ENCODE data around the gene LASP1NB.

LASP1NB gene

GRCh38 chr17:38886643-38887010, 38.8 kb upstream of the LASP1NB start:
- dilution Hi-C loops (cut with MboI; ENCODE audit: extremely low pct_ligation_motif_present, low sequenced_read_pairs): no loop called here
- H3K4me3 ChIP-seq (replicated peaks in 1 of 3; ENCODE audit: insufficient read depth in 1 of 3, low read depth in 1 of 3, low read length in 3 of 3): no peak overlapping the region
- H3K4me2 ChIP-seq (ENCODE audit: insufficient read depth, low read length): no peak overlapping the region
- BruUV-seq (replicated peaks): no TSS peak
- DNase-seq (ENCODE audit: low read depth, low spot score) (no peak), FAIRE-seq (no peak)
- TF ChIP-seq POLR2A (IDR thresholded peaks at IDR 0.05; ENCODE audit: low read depth, low read length) (no peak), MYC (IDR thresholded peaks at IDR 0.05; ENCODE audit: low read depth, low read length) (no peak)
- CTCF ChIA-PET: interaction anchor here (1.8 kb wide), 1 partner anchor 11 kb away, joined by 5 read pairs; no protein-coding TSS in a partner anchor
- H3K9ac ChIP-seq (replicated peaks; ENCODE audit: extremely low read depth, insufficient read depth, low read length): no peak overlapping the region
- H4K20me1 ChIP-seq (replicated peaks; ENCODE audit: control insufficient read depth, extremely low read depth, insufficient read depth, low read length): no peaks in the 10 kb centered on the region
- H3K36me3 ChIP-seq (ENCODE audit: control insufficient read depth in 2 of 2, extremely low read depth in 1 of 2, insufficient read depth in 2 of 2, low read length in 2 of 2): peaks cover 9 to 50% of the 10 kb centered on the region in 2 experiments
- no peak overlapping the region for H2AFZ ChIP-seq (ENCODE audit: low read depth, low read length)
- POLR2A ChIA-PET: no interaction called here
- H3K79me2 ChIP-seq (ENCODE audit: control insufficient read depth, insufficient read depth, low read length): peaks cover 71% of the 10 kb centered on the region
- H3K9me1 ChIP-seq (replicated peaks; ENCODE audit: control insufficient read depth, extremely low read depth, insufficient read depth, low read length): no peaks in the 10 kb centered on the region
- H3K4me1 ChIP-seq (ENCODE audit: control insufficient read depth, extremely low read depth, insufficient read depth, low read length): peaks cover 6% of the 10 kb centered on the region
- intact Hi-C loops (cut with micrococcal nuclease): no loop called here
- H3K27ac ChIP-seq (ENCODE audit: insufficient read depth, low read depth, low read length): no peak overlapping the region
- H3K27me3 ChIP-seq (ENCODE audit: control insufficient read depth in 2 of 2, insufficient read depth in 2 of 2, low read length in 2 of 2): no peaks in the 10 kb centered on the region
- H3K9me3 ChIP-seq (replicated peaks; ENCODE audit: control insufficient read depth, insufficient read depth, low read length): no peaks in the 10 kb centered on the region

GRCh38 chr17:38888842-38889241, 36.6 kb upstream of the LASP1NB start:
- Histone ChIP-seq H2AFZ (ENCODE audit: low read depth, low read length) (no peak overlapping the region), H4K20me1 (replicated peaks; ENCODE audit: control insufficient read depth, extremely low read depth, insufficient read depth, low read length) (no peaks in the 10 kb centered on the region), H3K79me2 (ENCODE audit: control insufficient read depth, insufficient read depth, low read length) (peaks cover 51% of the 10 kb centered on the region), H3K27ac (ENCODE audit: insufficient read depth, low read depth, low read length) (no peak overlapping the region), H3K36me3 (ENCODE audit: control insufficient read depth in 2 of 2, extremely low read depth in 1 of 2, insufficient read depth in 2 of 2, low read length in 2 of 2) (peaks cover 9 to 55% of the 10 kb centered on the region in 2 experiments), H3K4me3 (replicated peaks in 1 of 3; ENCODE audit: insufficient read depth in 1 of 3, low read depth in 1 of 3, low read length in 3 of 3) (no peak overlapping the region), H3K4me2 (ENCODE audit: insufficient read depth, low read length) (no peak overlapping the region), H3K4me1 (ENCODE audit: control insufficient read depth, extremely low read depth, insufficient read depth, low read length) (peaks cover 8% of the 10 kb centered on the region), H3K9me3 (replicated peaks; ENCODE audit: control insufficient read depth, insufficient read depth, low read length) (no peaks in the 10 kb centered on the region), H3K9me1 (replicated peaks; ENCODE audit: control insufficient read depth, extremely low read depth, insufficient read depth, low read length) (no peaks in the 10 kb centered on the region), H3K27me3 (ENCODE audit: control insufficient read depth in 2 of 2, insufficient read depth in 2 of 2, low read length in 2 of 2) (no peaks in the 10 kb centered on the region), H3K9ac (replicated peaks; ENCODE audit: extremely low read depth, insufficient read depth, low read length) (no peak overlapping the region)
- ChIA-PET CTCF (interaction anchor here (0.6 kb wide), 1 partner anchor 63 kb away, joined by 3 read pairs; no protein-coding TSS in a partner anchor), POLR2A (interaction anchor here (0.7 kb wide), 1 partner anchor 1558 kb away, joined by 3 read pairs; no protein-coding TSS in a partner anchor)
- FAIRE-seq (no peak), DNase-seq (ENCODE audit: low read depth, low spot score) (no peak)
- intact Hi-C loops (cut with micrococcal nuclease) (no loop called here), dilution Hi-C loops (cut with MboI; ENCODE audit: extremely low pct_ligation_motif_present, low sequenced_read_pairs) (no loop called here)
- no TSS peak for BruUV-seq (replicated peaks)
- TF ChIP-seq GATA2 (IDR thresholded peaks at IDR 0.05; ENCODE audit: insufficient read depth, insufficient read length, low read depth, low read length): no peak
- no peak for TF ChIP-seq CTCF (IDR thresholded peaks at IDR 0.05; ENCODE audit: extremely low read depth in 1 of 2, insufficient read depth in 1 of 2, low read depth in 1 of 2, low read length in 2 of 2)
- TF ChIP-seq JUN (IDR thresholded peaks at IDR 0.05; ENCODE audit: borderline replicate concordance, insufficient read depth, insufficient read length, low read depth): no peak
- no peak for TF ChIP-seq FOS (IDR thresholded peaks at IDR 0.05; ENCODE audit: borderline replicate concordance, insufficient read depth, low read length)
- TF ChIP-seq MYC (IDR thresholded peaks at IDR 0.05; ENCODE audit: low read depth, low read length): no peak
- no peak for TF ChIP-seq EZH2 (IDR thresholded peaks at IDR 0.05; ENCODE audit: borderline replicate concordance, low read depth, low read length, severe bottlenecking)
- no peak for TF ChIP-seq MAX (IDR thresholded peaks at IDR 0.05; ENCODE audit: insufficient read depth, insufficient read length)
- TF ChIP-seq POLR2A (IDR thresholded peaks at IDR 0.05; ENCODE audit: low read depth, low read length): no peak

All from endothelial cell of umbilical vein (primary cell).